Glutamatergic neuron (in vitro differentiated cells): ENCODE measurements around the gene RIC3. TPM values are rescaled to one million over a fixed set of nuclear protein-coding genes. Genes with fewer than 3 reads are reported as not detected.

ENCODE experiments used
- DNase-seq: peaks from one replicate; pipeline ENCODE4 v3.0.0; 2022
- H3K27ac Mint-ChIP-seq: one replicate; pipeline ENCODE4 v1.8.0; 2020; ENCODE audit warnings: mild to moderate bottlenecking, mixed read lengths, inconsistent platforms; ENCODE audit not compliant: unreplicated experiment
- H3K27me3 Mint-ChIP-seq: one replicate; pipeline ENCODE4 v1.8.0; 2020; ENCODE audit warnings: mild to moderate bottlenecking, moderate library complexity, mixed read lengths, inconsistent platforms; ENCODE audit not compliant: unreplicated experiment
- H3K36me3 Mint-ChIP-seq: one replicate; pipeline ENCODE4 v1.8.0; 2020; ENCODE audit warnings: mild to moderate bottlenecking, mixed read lengths, inconsistent platforms; ENCODE audit not compliant: unreplicated experiment
- H3K4me1 Mint-ChIP-seq: one replicate; pipeline ENCODE4 v1.8.0; 2020; ENCODE audit warnings: mild to moderate bottlenecking, low read depth, mixed read lengths, inconsistent platforms; ENCODE audit not compliant: unreplicated experiment
- H3K4me3 Mint-ChIP-seq: one replicate; pipeline ENCODE4 v1.8.0; 2020; ENCODE audit warnings: mild to moderate bottlenecking, mixed read lengths, inconsistent platforms; ENCODE audit not compliant: unreplicated experiment
- H3K9me3 Mint-ChIP-seq: one replicate; pipeline ENCODE4 v1.8.0; 2020; ENCODE audit warnings: mild to moderate bottlenecking, moderate library complexity, mixed read lengths, inconsistent platforms; ENCODE audit not compliant: unreplicated experiment
- total RNA-seq: library from RNA; stranded (reverse); fragmentation: NEBNext Ultra II Directional; extraction: Animal tissue kit (Norgen Biotek cat#: 25700); gene quantifications from one replicate; pipeline ENCODE4 v1.2.1, GENCODE V29; 2021; ENCODE audit not compliant: unreplicated experiment
- TF ChIP-seq, protein P1 (sequence below): fragments of 200-600 bp; sonication (generic); IDR thresholded peaks from one replicate; pipeline ENCODE4 v1.5.0; 2021; ENCODE audit not compliant: partially characterized antibody, unreplicated experiment

The RIC3 gene
- total RNA-seq, 1 donor from 2014 or later: 34.4 TPM

DNA sequence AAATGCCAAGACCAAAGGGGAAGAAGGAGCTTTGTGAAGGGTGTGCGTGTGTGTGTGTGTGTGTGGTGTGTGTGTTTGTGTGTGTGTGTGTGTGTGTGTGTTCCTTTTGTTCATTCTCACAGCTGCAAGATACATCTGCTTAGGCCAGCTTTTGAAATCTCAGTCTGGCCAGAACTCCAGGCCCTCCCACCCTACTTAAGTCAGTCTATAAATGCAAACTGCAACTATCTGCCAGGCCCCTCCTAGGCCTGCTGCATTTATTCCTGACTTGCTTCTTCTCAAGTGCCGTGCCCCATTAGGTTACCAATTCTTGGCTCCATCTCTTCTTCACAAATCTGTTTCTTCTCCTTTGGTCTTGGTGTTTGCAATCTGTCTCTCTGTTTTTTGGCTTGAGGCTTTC is 21.6 kb upstream of the RIC3 start:
- DNase-seq: no peak
- Mint-ChIP-seq H3K27me3 (peaks cover 3% of the 10 kb centered on the region), H3K4me3 (no peak overlapping the region), H3K27ac (no peak overlapping the region), H3K9me3 (peaks cover 2% of the 10 kb centered on the region), H3K36me3 (no peaks in the 10 kb centered on the region), H3K4me1 (no peaks in the 10 kb centered on the region)
- TF ChIP-seq, protein P1, sequence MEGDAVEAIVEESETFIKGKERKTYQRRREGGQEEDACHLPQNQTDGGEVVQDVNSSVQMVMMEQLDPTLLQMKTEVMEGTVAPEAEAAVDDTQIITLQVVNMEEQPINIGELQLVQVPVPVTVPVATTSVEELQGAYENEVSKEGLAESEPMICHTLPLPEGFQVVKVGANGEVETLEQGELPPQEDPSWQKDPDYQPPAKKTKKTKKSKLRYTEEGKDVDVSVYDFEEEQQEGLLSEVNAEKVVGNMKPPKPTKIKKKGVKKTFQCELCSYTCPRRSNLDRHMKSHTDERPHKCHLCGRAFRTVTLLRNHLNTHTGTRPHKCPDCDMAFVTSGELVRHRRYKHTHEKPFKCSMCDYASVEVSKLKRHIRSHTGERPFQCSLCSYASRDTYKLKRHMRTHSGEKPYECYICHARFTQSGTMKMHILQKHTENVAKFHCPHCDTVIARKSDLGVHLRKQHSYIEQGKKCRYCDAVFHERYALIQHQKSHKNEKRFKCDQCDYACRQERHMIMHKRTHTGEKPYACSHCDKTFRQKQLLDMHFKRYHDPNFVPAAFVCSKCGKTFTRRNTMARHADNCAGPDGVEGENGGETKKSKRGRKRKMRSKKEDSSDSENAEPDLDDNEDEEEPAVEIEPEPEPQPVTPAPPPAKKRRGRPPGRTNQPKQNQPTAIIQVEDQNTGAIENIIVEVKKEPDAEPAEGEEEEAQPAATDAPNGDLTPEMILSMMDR: no peak

DNA sequence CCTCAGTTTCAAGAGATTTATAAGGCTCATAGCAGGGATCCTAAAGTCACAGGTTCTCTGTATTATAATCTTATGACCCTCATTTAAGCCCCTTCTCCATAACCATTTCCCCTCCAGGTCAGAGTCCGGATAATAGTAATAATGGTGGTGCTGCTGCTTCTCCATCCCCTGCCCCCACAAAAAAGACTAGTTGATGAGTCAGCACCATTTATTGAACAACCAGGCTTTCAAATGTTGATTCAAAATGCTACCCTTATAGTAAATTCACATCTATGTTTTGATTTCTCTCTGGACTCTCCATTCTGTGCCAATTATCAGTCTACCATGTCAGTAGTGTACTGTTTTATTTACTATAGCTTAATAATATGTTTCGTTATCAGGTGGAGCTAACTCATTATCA is 17.6 kb upstream of the RIC3 start:
- Mint-ChIP-seq H3K36me3 (no peaks in the 10 kb centered on the region), H3K4me1 (no peaks in the 10 kb centered on the region), H3K27ac (no peak overlapping the region), H3K27me3 (peaks cover 2% of the 10 kb centered on the region), H3K9me3 (no peaks in the 10 kb centered on the region), H3K4me3 (no peak overlapping the region)
- no peak for DNase-seq
- TF ChIP-seq, protein P1: no peak

DNA sequence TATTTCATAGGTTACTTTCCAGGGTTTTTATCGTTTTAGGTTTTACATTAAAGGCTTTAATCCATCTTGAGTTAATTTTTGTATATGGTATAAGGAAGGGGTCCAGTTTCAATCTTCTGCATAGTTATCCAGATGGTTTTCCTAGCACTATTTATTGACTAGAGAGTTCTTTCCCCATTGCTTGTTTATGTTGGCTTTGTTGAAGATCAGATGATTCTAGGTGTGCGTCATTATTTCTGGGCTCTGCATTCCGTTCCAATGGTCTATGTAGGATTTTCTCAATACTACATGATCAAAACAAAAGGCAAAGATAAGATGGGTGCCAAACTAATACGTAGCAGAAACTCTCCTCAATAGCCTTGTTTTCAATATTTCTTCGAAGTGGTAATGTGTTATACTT is 14.3 kb upstream of the RIC3 start:
- H3K9me3 Mint-ChIP-seq: no peaks in the 10 kb centered on the region
- H3K27me3 Mint-ChIP-seq: peaks cover 2% of the 10 kb centered on the region
- H3K27ac Mint-ChIP-seq: no peak overlapping the region
- H3K4me1 Mint-ChIP-seq: no peaks in the 10 kb centered on the region
- TF ChIP-seq, protein P1: no peak
- H3K36me3 Mint-ChIP-seq: no peaks in the 10 kb centered on the region
- no peak for DNase-seq
- no peak overlapping the region for H3K4me3 Mint-ChIP-seq

DNA sequence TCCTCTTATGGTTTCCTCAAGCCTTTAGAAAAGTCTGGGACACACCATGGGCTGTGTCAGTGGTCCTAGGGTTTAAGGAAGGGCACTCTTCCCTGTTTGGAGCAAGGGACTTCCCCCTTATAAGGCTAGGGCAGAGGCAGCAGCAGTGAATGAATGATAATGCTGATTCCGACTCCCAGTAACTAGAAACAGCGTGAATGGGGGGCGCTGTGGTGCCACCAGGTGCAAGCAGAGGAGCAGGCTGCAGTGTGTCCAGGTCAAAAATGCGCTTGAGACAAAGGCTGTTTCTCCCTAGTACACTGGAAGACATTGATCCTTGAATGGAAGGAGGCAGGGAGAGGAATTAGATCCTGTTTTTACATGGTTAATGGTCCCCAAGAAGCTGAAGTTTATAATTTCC is 11.6 kb upstream of the RIC3 start:
- DNase-seq: no peak
- TF ChIP-seq, protein P1: no peak
- Mint-ChIP-seq H3K27me3 (peaks cover 2% of the 10 kb centered on the region), H3K36me3 (no peaks in the 10 kb centered on the region), H3K4me3 (no peak overlapping the region), H3K4me1 (no peaks in the 10 kb centered on the region), H3K27ac (no peak overlapping the region), H3K9me3 (no peaks in the 10 kb centered on the region)

DNA sequence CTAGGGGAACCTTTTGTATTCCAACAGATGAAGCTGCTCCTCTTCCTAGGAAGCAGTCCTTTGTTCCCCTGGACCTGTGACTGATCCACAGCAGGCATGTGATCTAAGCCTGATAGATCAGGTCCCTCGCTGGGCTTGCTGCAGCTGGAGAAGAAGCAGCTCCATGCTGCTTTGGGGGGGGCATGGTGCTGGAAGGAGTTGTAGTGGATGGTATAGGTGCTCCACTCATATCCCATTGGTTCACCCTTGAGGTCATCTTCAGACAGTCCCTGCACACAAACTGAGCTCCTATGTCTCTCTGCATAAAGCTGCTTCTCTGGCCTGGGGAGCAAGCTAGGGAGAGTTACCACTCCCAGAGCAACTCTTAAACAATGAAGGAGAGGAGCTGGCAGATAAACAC is 9.5 kb upstream of the RIC3 start:
- Mint-ChIP-seq H3K27me3 (peaks cover 4% of the 10 kb centered on the region), H3K4me3 (no peak overlapping the region), H3K4me1 (no peaks in the 10 kb centered on the region), H3K36me3 (no peaks in the 10 kb centered on the region), H3K27ac (no peak overlapping the region), H3K9me3 (no peaks in the 10 kb centered on the region)
- DNase-seq: no peak
- TF ChIP-seq, protein P1: no peak
